Measurements from ENCODE around the gene CACNA1D. TPM values are rescaled to one million over a fixed set of nuclear protein-coding genes. Genes with fewer than 3 reads are reported as not detected.

The CACNA1D gene
- total RNA-seq, 1 experiment from 2014 or later, result 1.1 TPM

- Histone ChIP-seq H2AFZ (ENCODE audit: low read depth, low read length, poor library complexity, severe bottlenecking) (no peak overlapping the region), H3K9me3 (ENCODE audit: control insufficient read depth in 1 of 2, insufficient read depth in 1 of 2, low read depth in 1 of 2, low read length in 2 of 2) (no peaks in the 10 kb centered on the region), H3K4me2 (ENCODE audit: low read length) (no peak overlapping the region), H3K9me2 (ENCODE audit: insufficient read depth) (no peaks in the 10 kb centered on the region), H3K36me3 (ENCODE audit: control insufficient read depth in 1 of 2, insufficient read depth in 2 of 2, low read length in 2 of 2) (no peaks in the 10 kb centered on the region), H3K27me3 (ENCODE audit: insufficient read depth, low read length) (peaks cover 5% of the 10 kb centered on the region; the same call in 1 of the 2 replicates), H3K79me2 (ENCODE audit: insufficient read depth, low read length) (no peaks in the 10 kb centered on the region), H3K4me3 (replicated peaks in 1 of 2; ENCODE audit: low read depth in 1 of 2, low read length in 2 of 2) (no peak overlapping the region), H3K4me1 (ENCODE audit: control insufficient read depth in 1 of 2, insufficient read depth in 2 of 2, low read length in 2 of 2) (peaks cover 0 to 12% of the 10 kb centered on the region in 2 experiments; a peak in 1 of 4 replicates), H4K20me1 (ENCODE audit: insufficient read depth) (no peaks in the 10 kb centered on the region), H3K27ac (ENCODE audit: low read depth, low read length) (no peak overlapping the region), H3K9ac (ENCODE audit: low read length) (no peak overlapping the region)
- no peak for DNase-seq (ENCODE audit: low read depth, low spot score)
- ChIA-PET RAD21 (ENCODE audit: low non-redundant PET in 1 of 2, low total read pairs in 2 of 2, uncharacterized antibody in 2 of 2, unreplicated experiment in 2 of 2) (no interaction called here), CTCF (no interaction called here), POLR2A (no interaction called here)
- BruUV-seq (replicated peaks), result no TSS peak
- ATAC-seq, result no peak
- intact Hi-C loops (cut with micrococcal nuclease), result no loop called here
- TF ChIP-seq YY1 (IDR thresholded peaks at IDR 0.05; ENCODE audit: extremely low read depth, insufficient replicate concordance, low read depth, low read length), result no peak
- TF ChIP-seq EZH2 (IDR thresholded peaks at IDR 0.05), result no peak
- TF ChIP-seq ZBTB33 (IDR thresholded peaks at IDR 0.05; ENCODE audit: extremely low read depth, insufficient replicate concordance, low read length), result no peak
- TF ChIP-seq CEBPB (IDR thresholded peaks at IDR 0.05; ENCODE audit: low read depth), result no peak
- no peak for TF ChIP-seq ZFX (IDR thresholded peaks at IDR 0.05)
- TF ChIP-seq RAD21 (IDR thresholded peaks at IDR 0.05; ENCODE audit: low read depth), result no peak
- TF ChIP-seq JUND (IDR thresholded peaks at IDR 0.05), result no peak
- TF ChIP-seq, protein P1, sequence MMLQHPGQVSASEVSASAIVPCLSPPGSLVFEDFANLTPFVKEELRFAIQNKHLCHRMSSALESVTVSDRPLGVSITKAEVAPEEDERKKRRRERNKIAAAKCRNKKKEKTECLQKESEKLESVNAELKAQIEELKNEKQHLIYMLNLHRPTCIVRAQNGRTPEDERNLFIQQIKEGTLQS (IDR thresholded peaks at IDR 0.05), result no peak
- TF ChIP-seq SP1 (IDR thresholded peaks at IDR 0.05; ENCODE audit: low read depth), result no peak
- no peak for TF ChIP-seq CBX3 (IDR thresholded peaks at IDR 0.05; ENCODE audit: low read depth)
- no peak for TF ChIP-seq ELF1 (IDR thresholded peaks at IDR 0.05; ENCODE audit: borderline replicate concordance, low read depth)
- no peak for TF ChIP-seq ZNF274 (IDR thresholded peaks at IDR 0.05; ENCODE audit: low read depth, low read length)
- no peak for TF ChIP-seq FOSL1 (IDR thresholded peaks at IDR 0.05; ENCODE audit: low read depth)
- no peak for TF ChIP-seq SRF (IDR thresholded peaks at IDR 0.05; ENCODE audit: low read depth)
- TF ChIP-seq SIN3A (IDR thresholded peaks at IDR 0.05; ENCODE audit: low read depth), result no peak
- TF ChIP-seq, protein P2, sequence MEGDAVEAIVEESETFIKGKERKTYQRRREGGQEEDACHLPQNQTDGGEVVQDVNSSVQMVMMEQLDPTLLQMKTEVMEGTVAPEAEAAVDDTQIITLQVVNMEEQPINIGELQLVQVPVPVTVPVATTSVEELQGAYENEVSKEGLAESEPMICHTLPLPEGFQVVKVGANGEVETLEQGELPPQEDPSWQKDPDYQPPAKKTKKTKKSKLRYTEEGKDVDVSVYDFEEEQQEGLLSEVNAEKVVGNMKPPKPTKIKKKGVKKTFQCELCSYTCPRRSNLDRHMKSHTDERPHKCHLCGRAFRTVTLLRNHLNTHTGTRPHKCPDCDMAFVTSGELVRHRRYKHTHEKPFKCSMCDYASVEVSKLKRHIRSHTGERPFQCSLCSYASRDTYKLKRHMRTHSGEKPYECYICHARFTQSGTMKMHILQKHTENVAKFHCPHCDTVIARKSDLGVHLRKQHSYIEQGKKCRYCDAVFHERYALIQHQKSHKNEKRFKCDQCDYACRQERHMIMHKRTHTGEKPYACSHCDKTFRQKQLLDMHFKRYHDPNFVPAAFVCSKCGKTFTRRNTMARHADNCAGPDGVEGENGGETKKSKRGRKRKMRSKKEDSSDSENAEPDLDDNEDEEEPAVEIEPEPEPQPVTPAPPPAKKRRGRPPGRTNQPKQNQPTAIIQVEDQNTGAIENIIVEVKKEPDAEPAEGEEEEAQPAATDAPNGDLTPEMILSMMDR (IDR thresholded peaks at IDR 0.05 in 2 of 3, conservative IDR thresholded peaks at IDR 0.05 in 1 of 3; ENCODE audit: borderline replicate concordance in 1 of 3, insufficient read depth in 1 of 3, low read depth in 2 of 3, low read length in 2 of 3), result no peak
- TF ChIP-seq POLR2AphosphoS5 (IDR thresholded peaks at IDR 0.05; ENCODE audit: low read depth, low read length), result no peak
- TF ChIP-seq EZH2phosphoT487 (IDR thresholded peaks at IDR 0.05; ENCODE audit: borderline replicate concordance), result no peak
Observed at GRCh38 chr3:53496984-53497383, 2.6 kb downstream of the CACNA1D start.

Data from HCT116 (cell line).